ENCODE results near the gene MYL7.
"Not testable (repeated sequence)": the region's sequence is repeated elsewhere in the genome, so short reads cannot be mapped to it uniquely, and the experiment has no call there.

MYL7 gene

DNA sequence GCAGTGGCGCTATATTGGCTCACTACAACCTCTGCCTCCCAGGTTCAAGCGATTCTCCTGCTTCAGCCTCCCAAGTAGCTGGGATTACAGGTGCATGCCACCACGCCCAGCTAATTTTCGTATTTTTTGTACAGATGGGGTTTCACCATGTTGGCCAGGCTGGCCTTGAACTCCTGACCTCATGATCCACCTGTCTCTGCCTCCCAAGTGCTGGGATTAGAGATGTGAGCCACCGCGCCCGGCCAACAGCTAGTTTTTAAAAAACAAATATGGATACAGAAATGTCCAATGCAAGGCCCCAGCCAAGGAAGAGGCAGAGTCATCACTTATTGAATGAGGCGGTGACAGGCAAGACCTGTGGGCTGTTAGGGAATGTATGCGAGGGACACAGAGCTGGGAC lies 30.8 kb upstream of the MYL7 start:
- DNase-seq, result not testable (repeated sequence)

DNA sequence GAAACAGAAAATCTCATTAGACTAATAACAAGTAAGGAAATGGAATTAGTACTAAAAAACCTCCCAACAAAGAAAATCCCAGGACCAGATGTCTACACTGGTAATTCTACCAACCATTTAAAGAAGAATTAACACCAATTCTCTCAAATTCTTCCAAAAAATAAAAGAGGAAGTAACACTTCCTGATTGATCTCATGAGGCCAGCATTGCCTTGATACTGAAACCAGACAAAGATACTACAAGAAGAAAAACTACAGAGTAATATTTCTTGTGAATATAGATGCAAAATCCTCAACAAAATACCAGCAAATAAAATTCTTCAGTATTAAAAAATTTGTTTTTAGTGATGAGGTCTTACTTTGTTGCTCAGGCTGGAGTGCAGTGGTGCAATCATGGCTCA lies 26.8 kb upstream of the MYL7 start:
- peak in 1 of 2 donors; percentile 10 for DNase-seq

GRCh38 chr7:44163591-44163990 lies 22.5 kb upstream of the MYL7 start:
- DNase-seq, result no peak

GRCh38 chr7:44162785-44163395 lies 21.8 kb upstream of the MYL7 start:
- no peak for DNase-seq

GRCh38 chr7:44162179-44162578 lies 21.0 kb upstream of the MYL7 start:
- no peak for DNase-seq

- no peak for DNase-seq
These were observed 20.2 kb upstream of the MYL7 start for GRCh38 chr7:44161371-44161770.

- DNase-seq, result no peak
These were observed 18.9 kb upstream of the MYL7 start for GRCh38 chr7:44159824-44160630.

DNA sequence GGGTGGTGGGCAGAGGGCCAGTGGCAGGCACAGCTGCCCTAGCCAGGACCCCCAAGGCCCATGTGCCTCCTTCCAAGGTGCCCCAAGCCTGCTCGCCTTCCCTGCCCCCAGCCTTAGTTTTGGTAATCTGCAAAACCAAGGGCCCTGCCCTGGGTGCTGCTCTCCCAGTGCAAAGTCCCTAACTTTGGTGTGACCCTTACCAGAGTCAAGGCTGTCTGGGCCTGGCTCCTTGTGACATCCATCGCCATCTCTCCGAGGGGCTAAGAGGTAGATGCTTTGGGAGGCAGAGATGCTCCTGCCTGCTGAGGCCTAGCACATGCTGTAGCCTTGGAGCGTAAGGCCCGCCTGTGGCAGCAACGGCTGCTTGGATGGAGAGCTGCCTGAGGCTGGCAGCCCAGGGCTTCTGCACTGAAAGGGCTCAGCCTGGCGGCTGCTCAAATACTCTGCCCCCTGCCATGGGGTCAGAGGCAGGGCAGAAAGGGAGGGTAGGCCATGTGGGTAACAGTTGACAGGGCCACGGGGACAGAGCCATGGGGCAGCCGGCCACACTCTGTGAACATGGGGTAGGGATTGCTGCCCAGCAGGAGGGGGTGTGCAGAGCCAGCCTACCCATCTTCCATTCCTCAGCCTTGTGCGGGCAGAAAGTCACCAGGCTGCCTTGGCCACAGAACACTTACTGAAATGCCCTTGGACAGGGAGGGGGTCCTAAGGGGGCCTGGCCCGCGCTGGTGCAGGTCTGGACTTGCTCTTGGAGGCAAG lies 17.9 kb upstream of the MYL7 start:
- no peak for DNase-seq

DNA sequence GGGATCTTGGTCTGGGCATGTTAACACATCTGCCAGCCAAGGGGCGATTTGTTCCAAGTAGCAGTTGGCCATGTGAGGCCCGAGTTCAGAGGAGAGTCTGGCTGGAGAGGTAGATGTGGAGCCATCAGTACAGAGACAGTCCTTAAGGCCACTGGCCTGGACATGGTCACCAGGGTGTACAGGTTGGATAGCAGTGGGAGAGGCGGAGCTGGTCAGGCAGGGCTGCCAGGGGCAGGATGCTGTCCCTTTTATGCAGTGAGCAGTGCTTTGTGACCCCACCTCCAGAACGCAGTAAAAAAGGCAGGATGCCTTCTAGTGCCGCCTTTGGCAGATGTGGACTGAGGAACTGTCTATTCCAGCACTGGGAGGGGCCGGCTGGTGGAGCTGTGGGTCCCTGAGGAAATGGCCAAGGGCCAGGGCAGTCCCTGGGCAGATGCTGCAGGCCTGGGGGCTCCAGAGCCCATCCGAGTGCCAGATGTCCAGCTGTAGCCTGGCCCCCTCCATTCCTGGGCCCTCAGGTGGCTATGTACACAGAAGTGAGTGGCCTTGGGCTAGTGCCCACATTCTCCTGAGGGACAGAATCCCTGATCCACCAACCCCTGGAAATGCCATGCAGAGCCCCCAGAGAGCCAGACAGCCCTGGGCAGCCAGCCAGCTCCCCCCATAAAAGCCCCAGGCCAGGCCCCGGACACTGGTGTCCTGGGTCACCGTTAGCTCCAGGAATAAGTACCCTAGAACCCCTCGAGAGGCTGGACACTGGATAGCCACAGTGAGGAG lies 17.2 kb upstream of the MYL7 start:
- no peak for DNase-seq

DNA sequence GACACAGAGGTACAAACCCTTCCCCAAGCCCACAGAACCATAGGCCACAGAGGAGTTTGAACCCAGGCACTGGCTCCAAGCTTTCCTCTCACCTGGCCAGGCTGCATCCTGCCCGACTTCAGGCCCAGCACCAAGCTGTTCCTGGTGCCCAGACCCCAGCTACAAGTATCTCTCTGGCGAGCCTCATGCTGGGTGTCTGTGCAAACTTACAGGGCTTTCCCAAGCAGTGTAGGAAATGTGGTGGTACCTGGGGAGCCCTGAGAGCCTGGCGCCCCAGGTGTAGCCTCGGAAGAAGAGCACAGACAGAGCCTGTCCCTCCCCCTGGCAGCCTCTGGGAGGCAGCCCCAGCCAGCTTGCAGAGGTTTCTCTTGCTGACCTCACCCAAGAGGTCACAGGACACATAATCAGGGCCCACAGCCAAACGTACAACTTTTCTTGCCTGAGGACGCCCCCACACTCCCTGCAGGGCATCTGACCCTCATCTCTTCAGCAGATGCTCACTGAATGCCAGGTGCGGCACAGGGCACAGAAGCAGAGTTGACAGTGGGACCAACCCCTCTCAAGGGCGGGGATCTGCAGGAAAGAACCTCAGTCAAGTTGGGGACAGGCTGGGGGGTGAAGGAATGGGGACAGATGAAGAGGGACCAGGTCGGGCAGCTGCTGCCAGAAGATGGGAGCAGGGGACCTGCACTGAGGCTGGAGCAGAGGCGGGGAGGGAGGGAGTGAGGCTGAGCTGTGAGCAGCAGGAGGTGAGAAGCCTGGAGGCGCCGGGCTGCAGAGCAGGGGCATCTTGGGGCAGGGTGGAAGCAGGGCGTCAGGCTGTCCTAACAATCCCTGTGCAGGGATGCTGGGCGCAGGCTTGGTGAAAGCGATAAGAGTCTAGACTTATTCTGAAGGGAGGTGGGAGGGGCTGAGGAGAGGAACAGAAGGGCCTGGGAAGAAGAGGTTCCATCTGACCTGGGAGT lies 16.3 kb upstream of the MYL7 start:
- no peak for DNase-seq

DNA sequence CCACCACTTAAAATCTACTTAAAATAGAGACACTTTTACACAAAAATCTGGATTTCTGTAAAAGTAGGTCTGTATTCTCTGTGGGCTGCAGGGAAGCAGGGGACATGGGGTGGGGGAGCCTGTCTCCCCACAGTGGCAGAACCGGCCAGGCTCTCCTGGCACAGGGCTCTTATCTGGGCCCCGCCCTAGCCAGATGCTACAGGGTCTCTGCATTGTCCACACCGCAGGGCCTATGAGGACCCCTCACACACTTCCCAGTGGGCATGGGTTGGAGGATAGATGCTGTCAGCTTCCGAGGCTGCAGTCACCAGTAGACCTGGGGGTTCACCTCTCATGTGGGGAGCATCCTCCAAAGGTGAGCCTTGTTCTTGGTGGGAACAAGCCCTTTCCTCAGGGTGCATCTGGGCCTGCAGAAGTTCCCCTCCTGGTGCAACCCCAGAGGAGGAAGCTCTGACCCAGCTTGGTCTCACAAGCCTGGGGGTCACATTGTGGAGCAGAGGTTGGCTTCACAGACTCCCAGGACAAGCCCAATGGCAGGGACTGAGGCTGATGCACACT lies 15.4 kb upstream of the MYL7 start:
- no peak for DNase-seq

GRCh38 chr7:44155191-44156185 lies 14.4 kb upstream of the MYL7 start:
- no peak for DNase-seq

DNA sequence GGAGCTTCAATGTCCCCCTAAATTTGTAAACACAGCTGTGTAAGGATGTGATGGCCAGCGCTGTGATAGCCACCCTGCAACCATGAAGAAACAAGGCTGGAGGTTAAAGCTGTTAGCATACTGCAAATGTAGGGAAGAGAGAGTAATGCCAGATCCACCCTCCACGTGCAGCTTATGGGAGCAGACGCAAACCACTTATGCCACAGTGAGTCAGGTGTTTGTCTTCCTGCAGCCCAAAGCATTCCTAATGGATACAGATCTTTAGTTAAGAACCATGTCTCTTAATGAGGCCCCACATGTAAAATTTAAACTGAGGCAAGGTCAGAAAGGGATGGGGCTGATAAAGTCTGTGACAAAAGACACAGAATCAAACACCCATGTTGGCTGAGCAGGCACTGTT lies 13.6 kb upstream of the MYL7 start:
- no peak for DNase-seq

GRCh38 chr7:44153948-44154335 lies 12.8 kb upstream of the MYL7 start:
- no peak for DNase-seq

DNA sequence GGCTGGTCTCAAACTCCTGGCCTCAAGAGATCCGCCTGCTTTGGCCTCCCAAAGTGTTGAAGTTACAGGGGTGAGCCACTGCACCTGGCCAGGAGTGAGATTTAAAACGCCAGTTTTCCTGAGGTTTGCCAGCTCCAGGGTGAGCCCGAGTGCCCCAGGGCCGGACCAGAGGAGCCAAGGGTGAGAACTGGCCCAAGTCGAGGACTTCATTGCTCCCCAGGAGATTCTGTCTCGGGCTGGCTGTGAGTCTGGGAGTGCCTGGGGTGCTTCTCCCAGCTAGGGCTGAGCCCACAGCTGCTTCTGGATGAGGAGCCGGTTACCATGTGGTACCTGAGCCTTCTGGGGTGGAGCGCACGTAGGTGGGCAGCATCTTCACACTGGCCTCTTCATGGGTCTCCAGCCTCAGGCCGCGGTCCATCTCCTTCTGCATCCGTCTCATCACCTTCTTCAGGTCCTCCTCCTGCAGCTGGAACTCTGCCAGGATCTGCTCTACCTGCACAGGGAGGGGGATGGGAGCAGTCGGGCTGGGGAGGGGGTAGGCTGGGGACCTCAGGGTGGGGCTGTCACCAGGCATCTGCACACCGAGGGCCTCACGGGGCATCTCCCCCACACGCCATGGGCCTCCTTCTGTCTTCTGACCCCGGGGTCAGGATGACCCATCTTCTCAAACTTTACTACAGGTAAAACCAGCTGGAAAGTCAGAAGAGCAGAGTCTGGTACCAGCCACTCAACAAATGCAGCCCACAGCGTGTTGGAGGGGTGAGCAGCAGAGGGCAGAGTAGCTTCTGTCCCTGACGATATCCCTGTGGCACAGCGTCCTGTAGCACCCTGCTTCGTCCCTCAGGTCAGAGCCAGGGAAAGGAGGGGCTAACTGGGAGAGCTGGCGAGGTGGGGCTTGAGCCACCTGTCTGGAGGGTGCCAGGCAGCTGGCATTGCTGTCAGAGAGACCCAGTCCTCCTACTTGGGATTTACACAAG lies 12.1 kb upstream of the MYL7 start:
- no peak for DNase-seq

DNA sequence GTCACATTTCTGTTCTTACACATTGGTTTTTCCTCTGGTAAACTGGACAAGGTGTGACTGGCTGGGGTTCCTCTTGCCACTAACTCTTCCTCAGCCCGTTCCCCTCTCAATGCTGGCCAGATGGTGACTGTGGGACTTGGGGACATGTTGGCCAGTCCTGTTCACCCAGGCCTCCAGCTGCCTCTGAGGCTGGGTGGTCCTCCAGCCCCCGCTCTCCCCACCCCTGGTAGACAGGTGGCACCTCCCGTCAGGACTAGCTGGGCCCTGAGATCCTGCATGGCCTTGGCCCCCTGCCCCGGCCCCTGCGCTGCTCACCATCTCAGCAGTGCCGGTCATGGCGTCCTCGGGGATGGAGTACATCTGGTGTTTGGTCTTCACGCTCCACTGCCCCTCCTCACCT lies 10.8 kb upstream of the MYL7 start:
- DNase-seq, result no peak

DNA sequence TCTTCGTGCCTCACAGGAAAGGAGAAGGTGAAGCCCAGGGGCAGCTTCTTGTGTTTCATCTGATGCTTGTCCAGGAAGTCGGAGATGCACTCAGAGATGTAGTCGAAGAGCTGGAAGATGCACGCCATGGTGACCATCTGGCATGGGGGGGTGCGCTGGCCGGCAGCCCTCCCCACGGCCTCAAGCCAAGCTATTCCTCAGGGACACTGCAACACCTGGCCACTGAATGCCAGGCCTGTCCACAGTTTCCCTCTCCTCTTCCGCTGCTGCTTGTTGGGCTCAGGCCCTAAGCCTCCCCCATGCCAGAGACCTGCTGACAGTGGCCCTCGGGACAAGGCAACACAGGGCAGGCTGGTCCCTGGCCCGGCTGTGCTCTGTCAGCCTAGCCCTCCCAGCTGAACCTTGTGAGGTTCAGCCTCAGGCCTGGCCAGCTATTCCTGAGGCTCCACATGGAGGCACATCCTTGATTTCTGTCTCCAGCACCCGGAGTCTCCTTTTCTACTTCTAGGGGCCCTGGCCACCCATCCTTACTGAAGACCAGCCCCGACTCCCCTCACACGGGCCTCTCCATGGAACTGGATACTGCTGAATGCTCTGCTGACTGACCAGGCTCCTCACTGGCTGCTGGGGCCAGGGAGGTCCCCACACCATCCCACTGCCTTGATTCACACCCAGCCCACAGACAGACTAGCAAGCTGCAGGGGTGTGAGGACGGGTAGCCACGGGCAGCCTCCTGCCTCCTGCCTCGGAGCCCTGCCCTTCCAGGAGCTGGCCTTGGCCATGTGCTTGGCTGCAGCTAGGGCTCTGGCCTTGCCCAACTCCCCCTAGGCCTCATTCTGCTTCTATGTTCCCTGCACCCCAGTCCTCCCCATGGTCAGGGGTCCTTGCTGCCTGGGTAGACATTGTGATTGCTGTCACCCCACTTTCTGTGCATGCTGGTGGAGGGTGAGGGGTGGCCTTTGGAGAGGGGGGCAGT lies 10.1 kb upstream of the MYL7 start:
- no peak for DNase-seq

GRCh38 chr7:44150466-44150832 lies 9.3 kb upstream of the MYL7 start:
- no peak for DNase-seq
